ENCODE results near the gene XYLB.
"Not testable (repeated sequence)": the region's sequence is repeated elsewhere in the genome, so short reads cannot be mapped to it uniquely, and the experiment has no call there.

XYLB gene

GRCh38 chr3:38401246-38401962 is 54.8 kb downstream of the XYLB start:
- DNase-seq, result no peak

- no peak for DNase-seq
Measured at GRCh38 chr3:38404286-38404685, 57.7 kb downstream of the XYLB start.

- DNase-seq, result no peak
Measured at GRCh38 chr3:38411591-38411990, 65.0 kb downstream of the XYLB start.

- not testable (repeated sequence) for DNase-seq
Measured at GRCh38 chr3:38420758-38421157, 74.2 kb downstream of the XYLB start.

- DNase-seq, result no peak
Measured at GRCh38 chr3:38421679-38422336, 75.2 kb downstream of the XYLB start.

GRCh38 chr3:38426798-38427426 is 80.3 kb downstream of the XYLB start:
- not testable (repeated sequence) for DNase-seq

- DNase-seq, result not testable (repeated sequence)
Measured at GRCh38 chr3:38432871-38433658, 86.5 kb downstream of the XYLB start.

GRCh38 chr3:38433661-38434060 is 87.1 kb downstream of the XYLB start:
- not testable (repeated sequence) for DNase-seq

GRCh38 chr3:38438436-38439069 is 92.0 kb downstream of the XYLB start:
- DNase-seq, result not testable (repeated sequence)

GRCh38 chr3:38443205-38443604 is 96.6 kb downstream of the XYLB start:
- not testable (repeated sequence) for DNase-seq

GRCh38 chr3:38446085-38446686 is 99.6 kb downstream of the XYLB start:
- DNase-seq, result no peak

- DNase-seq, result no peak
Measured at GRCh38 chr3:38446812-38447211, 100.2 kb downstream of the XYLB start.

GRCh38 chr3:38450853-38451252 is 104.3 kb downstream of the XYLB start:
- no peak for DNase-seq

- DNase-seq, result peak; percentile 83
Measured at GRCh38 chr3:38453075-38453912, 106.7 kb downstream of the XYLB start, which contains the start of gene ACVR2B. Gene ACVR2B (plus strand): TSS chr3:38453890. CDS start chr3:38454323, 433 bp downstream.

- no peak for DNase-seq
Measured at GRCh38 chr3:38453913-38454177, 107.3 kb downstream of the XYLB start.

- peak; percentile 41 for DNase-seq
Measured at GRCh38 chr3:38454178-38454883, 107.7 kb downstream of the XYLB start.

- peak; percentile 66 for DNase-seq
Measured at GRCh38 chr3:38454884-38455638, 108.5 kb downstream of the XYLB start.

GRCh38 chr3:38455639-38456430 is 109.2 kb downstream of the XYLB start:
- DNase-seq, result no peak
